Heart right ventricle (tissue), 16 donors: Measurements from ENCODE around the gene PTPRM. TPM values are rescaled to one million over a fixed set of nuclear protein-coding genes. Genes with fewer than 3 reads are reported as not detected.

Experiments
- ATAC-seq, 8 donors: fragments of 200-7000 bp; cut with Tn5 transposase; one replicate each; pipeline ENCODE4 v1.9.1; 2020; ENCODE audit warnings: mild to moderate bottlenecking in 8 of 8, moderate library complexity in 8 of 8, moderate number of reproducible peaks in 1 of 8
- DNase-seq, 2 donors: peaks; one replicate each; pipeline ENCODE4 v3.0.0-alpha.2; 2020
- H3K27ac ChIP-seq, 10 donors: fragments of 200-600 bp; sonication (generic) in 2 of 10; one replicate each; pipeline versions ENCODE4 v1.5.0 to v1.8.0; 2020 to 2022; ENCODE audit warnings: mild to moderate bottlenecking in 3 of 10
- H3K27me3 ChIP-seq, 7 donors: fragments of 200-600 bp; one replicate each; pipeline ENCODE4 v1.8.0; 2021 to 2022; ENCODE audit warnings: mild to moderate bottlenecking in 2 of 7
- H3K36me3 ChIP-seq, 9 donors: fragments of 200-600 bp; sonication (generic) in 1 of 9; one replicate each; pipeline versions ENCODE4 v1.5.0 to v1.8.0; 2020 to 2022; ENCODE audit warnings: mild to moderate bottlenecking in 2 of 9
- H3K4me1 ChIP-seq, 9 donors: fragments of 200-600 bp; sonication (generic) in 1 of 9; one replicate each; pipeline versions ENCODE4 v1.5.0 to v1.8.0; 2020 to 2022; ENCODE audit warnings: mild to moderate bottlenecking in 4 of 9
- H3K4me3 ChIP-seq, 10 donors: fragments of 200-600 bp; sonication (generic) in 2 of 10; one replicate each; pipeline versions ENCODE4 v1.5.0 to v1.8.0; 2020 to 2022; ENCODE audit warnings: mild to moderate bottlenecking in 7 of 10, moderate library complexity in 2 of 10
- H3K9me3 ChIP-seq, 11 donors: fragments of 200-600 bp in 10 of 11; sonication (generic) in 2 of 11; one replicate each; pipeline versions ENCODE4 v1.5.0 to v1.8.0; 2013 to 2022; ENCODE audit warnings: mild to moderate bottlenecking in 2 of 11, control low read depth in 1 of 11, moderate library complexity in 1 of 11
- CTCF ChIP-seq, 9 donors: fragments of 200-600 bp; sonication (generic) in 2 of 9; IDR thresholded peaks; one replicate each; pipeline versions ENCODE4 v1.5.0 to v1.8.0; 2021 to 2022; ENCODE audit warnings: antibody characterized with exemption in 9 of 9, mild to moderate bottlenecking in 5 of 9, moderate library complexity in 1 of 9
- whole genome bisulfite sequencing, 2 donors: extraction: QIAGEN DNeasy Blood & Tissue Kit; methylation state at CpG; one replicate each; pipeline ENCODE4 v1.1.7; 2013; ENCODE audit warnings: inconsistent platforms in 1 of 2; 5-methylcytosine and 5-hydroxymethylcytosine counted together
- intact Hi-C, 10 donors: fragments of 100-400 bp; cut with DNase I; formaldehyde crosslinking; loops; one replicate each; pipeline versions ENCODE4 v1.11.1 to v1.14.2; 2022
- polyA plus RNA-seq, 2 donors: library from polyadenylated mRNA; stranded (reverse); fragments of 200-250 nt; gene quantifications; one replicate each; pipeline ENCODE4 v1.2.3, GENCODE V29; 2013
- total RNA-seq, 10 donors: library from RNA; stranded (reverse); fragmentation: NEBNext Ultra II Directional in 3 of 10; extraction: Animal tissue kit (Norgen Biotek cat#: 25700) in 3 of 10; gene quantifications; one replicate each; pipeline versions ENCODE4 v1.2.1 to v1.2.4, GENCODE V29; 2021 to 2023
- donor health status: Arrhythmogenic right ventricular cardiomyopathy.
- donor health status: ischemic (EF 13 %, LVEDD 7.1; RV severe dilation, severe dysfunction).
- donor health status: healthy with polysubstance abuse.
- donor health status: DM: no; HTN: yes; CAD: no.
- donor health status: DM: no; HTN: no; CAD: no.
- donor health status: ischemic (EF 25% LVEDD 6.9; RV normal size, moderate dysfunction).
- donor health status: ischemic (EF 25% LVEDD 5.7; RV mildly dilated, moderate dysfunction).
- donor health status: healthy.
- donor health status: DM: yes; HTN: yes; CAD: no.
- donor health status: Ischemic cardiomyopathy.
- donor health status: ischemic (EF 35%, LVEDD 5.7; RV mildly dilated, moderate dysfunction).
- donor health status: nonischemic (EF 11% LVEDD 7.7; RV severe dilation, severe dysfunction).
- donor health status: DM: yes; HTN: yes; CAD: no.
- donor health status: PGD.
- donor health status: ischemic (EF 29% LVEDD 5.4; RV normal size, mild dysfunction).
- donor health status: nonischemic (EF 23%, LVEDD 6.1; RV moderate dilation, normal function).

Gene PTPRM
- total and polyA plus RNA-seq, 12 donors, result 81.7 to 170 (median 132) TPM

GRCh38 chr18:7822435-7823331, 255.6 kb downstream of the PTPRM start:
- Histone ChIP-seq H3K36me3 (peaks cover 0 to 6% (median 0%) of the 10 kb centered on the region in 9 donors), H3K9me3 (no peaks in the 10 kb centered on the region), H3K4me3 (peak overlapping the region in 4 of 10 donors; percentile 1 to 14 (median 4)), H3K27ac (peak overlapping the region in 8 of 10 donors; percentile 0 to 73 (median 46)), H3K27me3 (no peaks in the 10 kb centered on the region), H3K4me1 (peaks cover 7 to 84% (median 65%) of the 10 kb centered on the region in 9 donors)
- DNase-seq (peak; percentile 18 to 51), ATAC-seq (peak; percentile 44 to 81 (median 69))
- intact Hi-C loops, result loop anchor here in 1 of 10 donors (10.0 kb wide), 1 partner anchor 58 kb away; no protein-coding TSS in a partner anchor
- WGBS, 2 donors, result 31 to 36% methylated on average over 9 of the region's 9 CpGs
- no peak for TF ChIP-seq CTCF (IDR thresholded peaks at IDR 0.05)

GRCh38 chr18:7824970-7825369, 257.9 kb downstream of the PTPRM start:
- WGBS, 2 donors, result 44 to 53% methylated on average over 5 of the region's 5 CpGs
- H3K4me3 ChIP-seq, result no peak overlapping the region
- no peak for TF ChIP-seq CTCF (IDR thresholded peaks at IDR 0.05)
- intact Hi-C loops, result loop anchor here in 1 of 10 donors (10.0 kb wide), 1 partner anchor 60 kb away; no protein-coding TSS in a partner anchor
- H3K27me3 ChIP-seq, result no peaks in the 10 kb centered on the region
- peaks cover 7 to 79% (median 59%) of the 10 kb centered on the region in 9 donors for H3K4me1 ChIP-seq
- H3K27ac ChIP-seq, result peak overlapping the region in 7 of 10 donors; percentile 2 to 73 (median 33)
- H3K36me3 ChIP-seq, result peaks cover 0 to under 1% (median 0%) of the 10 kb centered on the region in 9 donors
- peak in 7 of 8 donors; percentile 49 to 71 (median 67) for ATAC-seq
- DNase-seq, result peak; percentile 52 to 84
- H3K9me3 ChIP-seq, result no peaks in the 10 kb centered on the region

- DNase-seq, result no peak
- TF ChIP-seq CTCF (IDR thresholded peaks at IDR 0.05), result no peak
- Histone ChIP-seq H3K9me3 (peaks cover 0 to 22% (median 0%) of the 10 kb centered on the region in 11 donors), H3K36me3 (no peaks in the 10 kb centered on the region), H3K4me1 (peaks cover 0 to 36% (median 10%) of the 10 kb centered on the region in 9 donors), H3K4me3 (no peak overlapping the region), H3K27me3 (no peaks in the 10 kb centered on the region), H3K27ac (no peak overlapping the region)
- 73 to 76% methylated on average over 3 of the region's 3 CpGs for WGBS, 2 donors
- intact Hi-C loops, result no loop called here
- ATAC-seq, result no peak
Measured at GRCh38 chr18:7830468-7830867, 263.4 kb downstream of the PTPRM start.

- DNase-seq (no peak), ATAC-seq (peak in 5 of 8 donors; percentile 15 to 62 (median 37))
- TF ChIP-seq CTCF (IDR thresholded peaks at IDR 0.05), result no peak
- Histone ChIP-seq H3K27me3 (no peaks in the 10 kb centered on the region), H3K27ac (no peak overlapping the region), H3K9me3 (peaks cover 0 to 22% (median 3%) of the 10 kb centered on the region in 11 donors), H3K4me3 (no peak overlapping the region), H3K4me1 (peaks cover 8 to 55% (median 23%) of the 10 kb centered on the region in 9 donors), H3K36me3 (peaks cover 0 to 3% (median 0%) of the 10 kb centered on the region in 9 donors)
- intact Hi-C loops, result no loop called here
- WGBS, 2 donors, result 71 to 76% methylated on average over 2 of the region's 2 CpGs
Measured at GRCh38 chr18:7839548-7839947, 272.4 kb downstream of the PTPRM start.
